ENCODE results near the gene OLA1. TPM values are rescaled to one million over a fixed set of nuclear protein-coding genes. Genes with fewer than 3 reads are reported as not detected.

Gene OLA1
- polyA plus RNA-seq, 2 donors: 40.2 to 77.1 TPM

DNA sequence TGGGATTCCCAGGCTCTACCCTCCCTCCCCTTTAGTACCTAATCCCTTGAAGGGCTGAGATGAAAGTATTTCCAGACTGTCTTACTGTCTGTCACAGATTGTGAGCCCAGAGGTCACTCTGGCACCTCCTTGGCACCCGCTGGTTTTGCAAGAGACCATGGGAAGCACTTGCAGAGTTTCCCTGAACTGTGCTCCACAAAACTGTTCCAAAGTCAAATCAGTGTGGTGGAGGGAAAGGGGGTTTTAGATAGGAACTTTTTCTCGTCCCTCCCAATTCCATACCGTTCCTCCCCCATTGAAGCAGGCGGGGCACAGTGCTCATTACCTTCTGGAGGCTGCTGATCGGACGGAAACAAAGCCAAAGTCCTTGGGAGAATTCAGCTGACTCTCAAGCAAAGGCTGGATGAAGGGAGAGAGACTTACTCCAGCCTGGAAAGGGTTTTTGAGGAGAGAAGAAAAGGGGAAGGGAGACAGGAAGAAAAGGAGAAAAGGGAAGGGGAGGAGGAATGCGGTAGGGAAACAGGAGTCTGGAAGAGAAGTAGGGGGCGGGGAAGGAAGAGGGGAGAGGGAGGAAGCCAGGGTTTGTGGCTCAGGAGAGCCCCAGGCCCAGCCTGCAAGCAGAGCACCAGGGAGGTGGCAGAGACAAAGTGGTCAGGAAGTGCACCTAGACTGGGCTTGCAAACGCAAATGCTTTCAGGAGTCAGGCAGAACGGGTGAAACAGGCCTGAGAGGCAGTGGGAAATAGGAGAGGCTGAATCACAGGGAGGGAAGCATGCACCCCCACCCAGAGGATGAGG lies 194.8 kb downstream of the OLA1 start:
- WGBS, 2 donors: 50 to 57% methylated on average over 10 of the region's 10 CpGs
- H3K4me1 ChIP-seq (ENCODE audit: control insufficient read depth in 2 of 2, insufficient read depth in 2 of 2, low read length in 1 of 2): peaks cover 0 to 2% of the 10 kb centered on the region in 2 donors
- H3K27me3 ChIP-seq (ENCODE audit: control insufficient read depth in 1 of 2, insufficient read depth in 2 of 2, low read length in 2 of 2): no peaks in the 10 kb centered on the region
- no peak overlapping the region for H3K4me3 ChIP-seq (ENCODE audit: low read depth in 1 of 2, low read length in 2 of 2)
- no peaks in the 10 kb centered on the region for H3K9me3 ChIP-seq (ENCODE audit: control insufficient read depth in 2 of 2, insufficient read depth in 1 of 2, low read depth in 1 of 2, low read length in 1 of 2)
- peak overlapping the region; percentile 24 to 36 for H3K27ac ChIP-seq (ENCODE audit: low read depth in 2 of 2, low read length in 1 of 2)
- no peaks in the 10 kb centered on the region for H3K36me3 ChIP-seq (ENCODE audit: control insufficient read depth in 2 of 2, insufficient read depth in 2 of 2, low read length in 1 of 2)

DNA sequence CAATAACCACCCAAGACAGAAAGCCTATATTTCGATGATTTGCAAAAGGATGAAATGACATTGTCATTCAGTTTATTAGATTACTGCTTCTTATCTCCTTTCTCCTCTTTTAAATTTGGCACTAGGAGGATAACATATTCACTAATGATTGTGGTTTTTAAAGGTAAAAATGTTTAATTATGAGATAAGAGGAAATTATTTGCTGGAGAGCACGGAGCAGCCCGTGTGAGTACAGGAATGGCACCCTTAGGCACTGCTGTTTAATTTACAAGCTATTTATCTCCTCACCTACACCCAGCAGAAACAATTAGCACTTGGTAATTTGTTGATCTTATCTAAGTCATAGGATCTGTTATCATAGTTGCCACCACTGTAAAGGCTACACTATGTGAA lies 195.8 kb downstream of the OLA1 start:
- Histone ChIP-seq H3K36me3 (ENCODE audit: control insufficient read depth in 2 of 2, insufficient read depth in 2 of 2, low read length in 1 of 2) (no peaks in the 10 kb centered on the region), H3K4me1 (ENCODE audit: control insufficient read depth in 2 of 2, insufficient read depth in 2 of 2, low read length in 1 of 2) (peaks cover 0 to 4% of the 10 kb centered on the region in 2 donors), H3K27me3 (ENCODE audit: control insufficient read depth in 1 of 2, insufficient read depth in 2 of 2, low read length in 2 of 2) (no peaks in the 10 kb centered on the region), H3K9me3 (ENCODE audit: control insufficient read depth in 2 of 2, insufficient read depth in 1 of 2, low read depth in 1 of 2, low read length in 1 of 2) (no peaks in the 10 kb centered on the region), H3K4me3 (ENCODE audit: low read depth in 1 of 2, low read length in 2 of 2) (no peak overlapping the region), H3K27ac (ENCODE audit: low read depth in 2 of 2, low read length in 1 of 2) (no peak overlapping the region)
- WGBS, 2 donors: 66 to 75% methylated on average over 3 of the region's 3 CpGs

DNA sequence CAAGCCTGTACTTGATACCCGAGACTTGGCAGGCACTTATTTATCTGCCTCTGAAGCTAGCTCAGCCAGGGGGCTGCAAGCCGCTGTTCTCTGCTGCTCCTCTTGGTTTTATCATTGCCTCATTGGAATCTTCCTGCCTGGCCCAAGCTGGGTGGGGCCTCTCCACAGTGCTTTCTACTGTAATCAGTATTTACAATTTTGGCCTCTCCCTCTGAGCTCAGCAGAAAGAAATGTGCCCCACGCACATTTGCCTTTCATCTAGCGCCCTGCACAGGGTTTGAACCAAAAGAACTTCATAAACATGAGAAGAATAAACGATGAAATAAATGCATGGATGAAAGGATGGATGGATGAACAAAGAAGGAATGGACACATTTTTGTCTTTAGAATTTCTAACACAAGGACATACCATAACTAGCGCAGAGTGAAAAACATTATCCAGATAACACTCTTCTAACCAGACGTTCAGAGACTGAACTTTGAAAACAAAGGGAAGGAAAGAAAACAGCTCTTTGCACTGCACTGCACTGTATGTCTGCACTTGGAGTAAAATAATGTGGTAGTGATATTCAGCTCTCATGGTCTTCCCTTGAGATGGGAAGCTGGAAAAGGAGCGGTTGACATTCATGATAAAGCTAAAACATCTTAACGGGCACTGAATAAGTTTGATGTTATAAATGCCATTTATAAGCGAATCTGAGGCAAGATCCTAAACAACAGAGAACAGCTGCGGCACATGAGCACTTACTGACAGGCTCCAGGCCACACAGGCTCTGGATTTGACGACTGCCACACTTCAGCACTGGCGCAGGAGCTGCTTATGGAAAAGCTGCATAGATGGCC lies 196.4 kb downstream of the OLA1 start:
- Histone ChIP-seq H3K36me3 (ENCODE audit: control insufficient read depth in 2 of 2, insufficient read depth in 2 of 2, low read length in 1 of 2) (no peaks in the 10 kb centered on the region), H3K4me1 (ENCODE audit: control insufficient read depth in 2 of 2, insufficient read depth in 2 of 2, low read length in 1 of 2) (peaks cover 0 to 4% of the 10 kb centered on the region in 2 donors), H3K4me3 (ENCODE audit: low read depth in 1 of 2, low read length in 2 of 2) (no peak overlapping the region), H3K9me3 (ENCODE audit: control insufficient read depth in 2 of 2, insufficient read depth in 1 of 2, low read depth in 1 of 2, low read length in 1 of 2) (no peaks in the 10 kb centered on the region), H3K27me3 (ENCODE audit: control insufficient read depth in 1 of 2, insufficient read depth in 2 of 2, low read length in 2 of 2) (no peaks in the 10 kb centered on the region), H3K27ac (ENCODE audit: low read depth in 2 of 2, low read length in 1 of 2) (no peak overlapping the region)
- WGBS, 2 donors: 53 to 62% methylated on average over 13 of the region's 13 CpGs

DNA sequence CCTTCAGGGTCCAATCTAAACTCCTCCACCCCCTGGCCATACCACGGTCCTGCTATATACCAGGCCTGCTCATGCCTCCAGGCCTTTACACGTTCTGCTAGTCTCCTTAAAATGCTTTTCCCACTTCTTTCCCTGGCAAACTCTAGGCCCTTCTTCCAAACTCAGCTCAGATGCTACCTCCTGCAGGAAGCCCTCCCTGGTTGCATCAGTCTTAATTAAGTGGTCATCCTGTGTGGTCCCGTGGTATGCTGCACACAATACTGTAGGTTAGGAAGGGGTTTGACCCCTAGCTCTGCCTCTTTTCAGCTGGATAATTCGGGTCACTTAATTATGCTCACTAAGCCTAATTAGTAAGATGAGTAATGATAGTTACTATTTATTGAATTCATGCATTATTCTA lies 197.3 kb downstream of the OLA1 start:
- Histone ChIP-seq H3K27ac (ENCODE audit: low read depth in 2 of 2, low read length in 1 of 2) (no peak overlapping the region), H3K9me3 (ENCODE audit: control insufficient read depth in 2 of 2, insufficient read depth in 1 of 2, low read depth in 1 of 2, low read length in 1 of 2) (no peaks in the 10 kb centered on the region), H3K4me3 (ENCODE audit: low read depth in 1 of 2, low read length in 2 of 2) (no peak overlapping the region), H3K27me3 (ENCODE audit: control insufficient read depth in 1 of 2, insufficient read depth in 2 of 2, low read length in 2 of 2) (no peaks in the 10 kb centered on the region), H3K36me3 (ENCODE audit: control insufficient read depth in 2 of 2, insufficient read depth in 2 of 2, low read length in 1 of 2) (no peaks in the 10 kb centered on the region), H3K4me1 (ENCODE audit: control insufficient read depth in 2 of 2, insufficient read depth in 2 of 2, low read length in 1 of 2) (peaks cover 0 to 4% of the 10 kb centered on the region in 2 donors)
- 85 to 88% methylated on average over 4 of the region's 4 CpGs for WGBS, 2 donors

DNA sequence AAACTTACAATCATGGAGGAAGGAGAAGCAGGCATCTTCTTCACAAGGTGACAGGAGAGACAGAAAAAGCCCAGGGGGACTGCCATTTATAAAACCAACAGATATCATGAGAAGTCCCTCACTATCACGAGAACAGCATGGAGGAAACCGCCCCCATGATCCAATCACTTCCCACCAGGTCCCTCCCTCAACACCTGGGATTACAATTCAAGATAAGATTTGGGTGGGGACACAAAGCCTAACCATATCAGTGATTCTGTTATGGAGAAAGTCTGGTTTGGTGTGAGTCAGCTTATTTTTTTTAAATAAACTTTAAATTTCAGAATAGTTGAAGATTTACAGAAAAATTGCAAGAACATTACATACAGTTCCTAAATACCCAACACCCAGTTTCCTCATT lies 198.4 kb downstream of the OLA1 start:
- 87 to 90% methylated on average over 2 of the region's 2 CpGs for WGBS, 2 donors
- H3K27ac ChIP-seq (ENCODE audit: low read depth in 2 of 2, low read length in 1 of 2): no peak overlapping the region
- no peaks in the 10 kb centered on the region for H3K9me3 ChIP-seq (ENCODE audit: control insufficient read depth in 2 of 2, insufficient read depth in 1 of 2, low read depth in 1 of 2, low read length in 1 of 2)
- H3K36me3 ChIP-seq (ENCODE audit: control insufficient read depth in 2 of 2, insufficient read depth in 2 of 2, low read length in 1 of 2): no peaks in the 10 kb centered on the region
- H3K4me3 ChIP-seq (ENCODE audit: low read depth in 1 of 2, low read length in 2 of 2): no peak overlapping the region
- H3K4me1 ChIP-seq (ENCODE audit: control insufficient read depth in 2 of 2, insufficient read depth in 2 of 2, low read length in 1 of 2): peaks cover 0 to 4% of the 10 kb centered on the region in 2 donors
- no peaks in the 10 kb centered on the region for H3K27me3 ChIP-seq (ENCODE audit: control insufficient read depth in 1 of 2, insufficient read depth in 2 of 2, low read length in 2 of 2)

DNA sequence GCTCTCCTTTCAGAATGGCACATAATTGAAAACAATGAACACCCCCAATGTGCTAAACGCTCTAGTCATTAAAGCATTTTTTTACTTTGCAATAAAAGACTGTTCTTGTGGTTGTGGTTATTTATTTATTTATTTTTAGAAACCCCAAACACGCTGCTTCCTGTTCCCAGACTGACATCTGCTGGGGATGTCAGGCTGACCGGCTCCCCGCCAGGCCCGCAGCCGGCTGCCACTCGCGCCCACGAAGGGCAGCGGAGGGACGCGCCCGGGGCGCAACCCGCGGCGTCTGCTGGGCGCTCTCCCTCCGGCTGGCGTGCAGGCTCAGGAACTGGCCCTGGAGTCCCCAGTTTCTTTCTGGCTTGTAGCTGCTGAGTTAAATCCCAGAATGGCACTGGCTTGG lies 200.1 kb downstream of the OLA1 start:
- Histone ChIP-seq H3K9me3 (ENCODE audit: control insufficient read depth in 2 of 2, insufficient read depth in 1 of 2, low read depth in 1 of 2, low read length in 1 of 2) (no peaks in the 10 kb centered on the region), H3K27ac (ENCODE audit: low read depth in 2 of 2, low read length in 1 of 2) (no peak overlapping the region), H3K27me3 (ENCODE audit: control insufficient read depth in 1 of 2, insufficient read depth in 2 of 2, low read length in 2 of 2) (no peaks in the 10 kb centered on the region), H3K36me3 (ENCODE audit: control insufficient read depth in 2 of 2, insufficient read depth in 2 of 2, low read length in 1 of 2) (no peaks in the 10 kb centered on the region), H3K4me3 (ENCODE audit: low read depth in 1 of 2, low read length in 2 of 2) (no peak overlapping the region), H3K4me1 (ENCODE audit: control insufficient read depth in 2 of 2, insufficient read depth in 2 of 2, low read length in 1 of 2) (peaks cover 0 to 4% of the 10 kb centered on the region in 2 donors)
- WGBS, 2 donors: 90 to 91% methylated on average over 20 of the region's 20 CpGs

DNA sequence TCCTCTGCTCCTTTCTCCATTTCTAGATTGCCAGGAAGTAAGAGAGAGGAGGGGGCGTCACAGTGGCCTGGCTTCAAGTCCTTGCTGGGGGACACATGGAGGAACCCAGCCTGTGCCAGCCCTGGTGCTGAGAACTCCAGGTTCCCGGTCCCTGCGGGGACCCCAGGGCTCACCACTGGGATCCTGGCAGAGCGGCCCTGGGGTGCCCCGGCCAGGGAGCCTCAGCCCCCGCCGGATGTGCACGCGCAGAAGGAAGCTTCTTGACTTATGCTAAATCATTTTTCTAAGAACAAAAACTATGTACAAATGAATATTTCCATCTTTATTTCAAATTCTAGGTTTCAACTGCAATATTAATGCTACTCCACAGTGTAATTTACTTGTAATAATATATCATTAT lies 200.6 kb downstream of the OLA1 start:
- Histone ChIP-seq H3K4me3 (ENCODE audit: low read depth in 1 of 2, low read length in 2 of 2) (no peak overlapping the region), H3K27me3 (ENCODE audit: control insufficient read depth in 1 of 2, insufficient read depth in 2 of 2, low read length in 2 of 2) (no peaks in the 10 kb centered on the region), H3K36me3 (ENCODE audit: control insufficient read depth in 2 of 2, insufficient read depth in 2 of 2, low read length in 1 of 2) (no peaks in the 10 kb centered on the region), H3K27ac (ENCODE audit: low read depth in 2 of 2, low read length in 1 of 2) (no peak overlapping the region), H3K4me1 (ENCODE audit: control insufficient read depth in 2 of 2, insufficient read depth in 2 of 2, low read length in 1 of 2) (peaks cover 0 to 4% of the 10 kb centered on the region in 2 donors), H3K9me3 (ENCODE audit: control insufficient read depth in 2 of 2, insufficient read depth in 1 of 2, low read depth in 1 of 2, low read length in 1 of 2) (no peaks in the 10 kb centered on the region)
- 87 to 91% methylated on average over 9 of the region's 9 CpGs for WGBS, 2 donors

DNA sequence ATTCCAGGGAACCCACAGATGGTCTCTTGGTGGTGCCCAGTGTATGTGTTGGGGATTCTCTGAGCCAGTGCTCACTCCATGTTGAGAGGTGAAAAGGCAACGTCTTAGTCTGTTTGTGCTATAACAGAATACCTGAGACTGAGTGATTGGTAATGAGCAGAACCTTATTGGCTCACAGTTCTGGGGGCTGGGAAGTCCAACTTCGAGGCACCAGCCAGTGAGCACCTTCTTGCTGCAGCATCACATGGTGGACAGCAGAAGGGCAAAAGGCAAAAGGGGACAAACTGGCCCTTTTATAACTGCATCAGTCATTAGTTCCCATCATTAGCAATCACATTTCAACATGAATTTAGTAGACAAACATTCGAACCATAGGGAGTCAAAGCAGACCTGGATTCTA lies 202.2 kb downstream of the OLA1 start:
- Histone ChIP-seq H3K36me3 (ENCODE audit: control insufficient read depth in 2 of 2, insufficient read depth in 2 of 2, low read length in 1 of 2) (no peaks in the 10 kb centered on the region), H3K27me3 (ENCODE audit: control insufficient read depth in 1 of 2, insufficient read depth in 2 of 2, low read length in 2 of 2) (no peaks in the 10 kb centered on the region), H3K4me1 (ENCODE audit: control insufficient read depth in 2 of 2, insufficient read depth in 2 of 2, low read length in 1 of 2) (peaks cover 0 to 2% of the 10 kb centered on the region in 2 donors), H3K27ac (ENCODE audit: low read depth in 2 of 2, low read length in 1 of 2) (no peak overlapping the region), H3K4me3 (ENCODE audit: low read depth in 1 of 2, low read length in 2 of 2) (no peak overlapping the region), H3K9me3 (ENCODE audit: control insufficient read depth in 2 of 2, insufficient read depth in 1 of 2, low read depth in 1 of 2, low read length in 1 of 2) (no peaks in the 10 kb centered on the region)
- 85% methylated on average over 3 of the region's 3 CpGs for WGBS, 2 donors

DNA sequence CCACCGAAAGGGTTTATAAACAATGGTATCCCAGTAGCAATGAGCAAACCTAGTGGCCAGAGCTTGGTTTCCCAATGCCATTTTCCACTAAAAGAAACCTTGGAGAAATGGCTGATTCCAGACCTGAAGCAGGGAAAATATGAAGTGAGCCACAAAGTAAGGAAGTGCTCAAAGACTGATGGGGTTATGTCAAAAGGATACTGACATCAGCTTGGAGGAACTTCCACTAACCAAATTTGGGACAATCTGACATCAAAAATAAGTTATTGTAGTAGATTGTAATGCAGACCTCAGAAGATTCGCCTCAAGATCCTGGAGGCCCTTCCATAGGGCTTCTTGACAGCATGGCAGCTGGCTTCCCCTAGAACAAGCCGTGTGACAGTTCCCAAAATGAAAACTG lies 203.8 kb downstream of the OLA1 start:
- Histone ChIP-seq H3K27ac (ENCODE audit: low read depth in 2 of 2, low read length in 1 of 2) (no peak overlapping the region), H3K4me3 (ENCODE audit: low read depth in 1 of 2, low read length in 2 of 2) (no peak overlapping the region), H3K9me3 (ENCODE audit: control insufficient read depth in 2 of 2, insufficient read depth in 1 of 2, low read depth in 1 of 2, low read length in 1 of 2) (no peaks in the 10 kb centered on the region), H3K36me3 (ENCODE audit: control insufficient read depth in 2 of 2, insufficient read depth in 2 of 2, low read length in 1 of 2) (no peaks in the 10 kb centered on the region), H3K4me1 (ENCODE audit: control insufficient read depth in 2 of 2, insufficient read depth in 2 of 2, low read length in 1 of 2) (peaks cover 1 to 2% of the 10 kb centered on the region in 2 donors), H3K27me3 (ENCODE audit: control insufficient read depth in 1 of 2, insufficient read depth in 2 of 2, low read length in 2 of 2) (no peaks in the 10 kb centered on the region)
- 88 to 94% methylated on average over 3 of the region's 3 CpGs for WGBS, 2 donors
